ENCODE measurements around the gene TREML4.

DNA sequence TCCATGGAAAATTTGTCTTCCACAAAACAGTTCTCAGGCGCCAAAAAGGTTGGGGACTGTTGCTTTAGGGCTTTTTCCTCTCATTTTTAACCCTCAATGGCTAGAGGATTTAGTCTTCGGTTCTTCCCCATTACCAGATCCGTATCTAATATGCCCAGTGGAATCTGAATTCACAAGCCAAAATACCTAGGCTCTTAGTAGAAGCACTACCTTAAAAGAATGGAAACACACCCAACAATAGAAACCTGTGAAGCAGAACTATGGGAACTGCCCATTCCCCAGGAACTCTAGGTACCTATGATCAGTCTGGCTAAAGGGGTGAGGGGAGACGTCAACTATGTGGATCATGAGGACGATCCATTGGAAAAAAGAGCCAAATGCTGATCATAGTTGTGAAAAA is 3.1 kb downstream of the TREML4 start:
- TF ChIP-seq EZH2 (IDR thresholded peaks at IDR 0.05), result no peak
- TF ChIP-seq, protein P1, sequence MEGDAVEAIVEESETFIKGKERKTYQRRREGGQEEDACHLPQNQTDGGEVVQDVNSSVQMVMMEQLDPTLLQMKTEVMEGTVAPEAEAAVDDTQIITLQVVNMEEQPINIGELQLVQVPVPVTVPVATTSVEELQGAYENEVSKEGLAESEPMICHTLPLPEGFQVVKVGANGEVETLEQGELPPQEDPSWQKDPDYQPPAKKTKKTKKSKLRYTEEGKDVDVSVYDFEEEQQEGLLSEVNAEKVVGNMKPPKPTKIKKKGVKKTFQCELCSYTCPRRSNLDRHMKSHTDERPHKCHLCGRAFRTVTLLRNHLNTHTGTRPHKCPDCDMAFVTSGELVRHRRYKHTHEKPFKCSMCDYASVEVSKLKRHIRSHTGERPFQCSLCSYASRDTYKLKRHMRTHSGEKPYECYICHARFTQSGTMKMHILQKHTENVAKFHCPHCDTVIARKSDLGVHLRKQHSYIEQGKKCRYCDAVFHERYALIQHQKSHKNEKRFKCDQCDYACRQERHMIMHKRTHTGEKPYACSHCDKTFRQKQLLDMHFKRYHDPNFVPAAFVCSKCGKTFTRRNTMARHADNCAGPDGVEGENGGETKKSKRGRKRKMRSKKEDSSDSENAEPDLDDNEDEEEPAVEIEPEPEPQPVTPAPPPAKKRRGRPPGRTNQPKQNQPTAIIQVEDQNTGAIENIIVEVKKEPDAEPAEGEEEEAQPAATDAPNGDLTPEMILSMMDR (IDR thresholded peaks at IDR 0.05 in 2 of 3, conservative IDR thresholded peaks at IDR 0.05 in 1 of 3; ENCODE audit: borderline replicate concordance in 1 of 3, insufficient read depth in 1 of 3, low read depth in 2 of 3, low read length in 2 of 3), result no peak
- TF ChIP-seq POLR2A (IDR thresholded peaks at IDR 0.05; ENCODE audit: borderline replicate concordance, extremely low read depth, insufficient read depth, insufficient read length), result no peak
- TF ChIP-seq, protein P2, sequence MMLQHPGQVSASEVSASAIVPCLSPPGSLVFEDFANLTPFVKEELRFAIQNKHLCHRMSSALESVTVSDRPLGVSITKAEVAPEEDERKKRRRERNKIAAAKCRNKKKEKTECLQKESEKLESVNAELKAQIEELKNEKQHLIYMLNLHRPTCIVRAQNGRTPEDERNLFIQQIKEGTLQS (IDR thresholded peaks at IDR 0.05), result no peak
- no peak for TF ChIP-seq EZH2phosphoT487 (IDR thresholded peaks at IDR 0.05; ENCODE audit: borderline replicate concordance)
- TF ChIP-seq YY1 (IDR thresholded peaks at IDR 0.05; ENCODE audit: extremely low read depth, insufficient replicate concordance, low read depth, low read length), result no peak
- TF ChIP-seq JUND (IDR thresholded peaks at IDR 0.05), result no peak
- TF ChIP-seq, protein P3, sequence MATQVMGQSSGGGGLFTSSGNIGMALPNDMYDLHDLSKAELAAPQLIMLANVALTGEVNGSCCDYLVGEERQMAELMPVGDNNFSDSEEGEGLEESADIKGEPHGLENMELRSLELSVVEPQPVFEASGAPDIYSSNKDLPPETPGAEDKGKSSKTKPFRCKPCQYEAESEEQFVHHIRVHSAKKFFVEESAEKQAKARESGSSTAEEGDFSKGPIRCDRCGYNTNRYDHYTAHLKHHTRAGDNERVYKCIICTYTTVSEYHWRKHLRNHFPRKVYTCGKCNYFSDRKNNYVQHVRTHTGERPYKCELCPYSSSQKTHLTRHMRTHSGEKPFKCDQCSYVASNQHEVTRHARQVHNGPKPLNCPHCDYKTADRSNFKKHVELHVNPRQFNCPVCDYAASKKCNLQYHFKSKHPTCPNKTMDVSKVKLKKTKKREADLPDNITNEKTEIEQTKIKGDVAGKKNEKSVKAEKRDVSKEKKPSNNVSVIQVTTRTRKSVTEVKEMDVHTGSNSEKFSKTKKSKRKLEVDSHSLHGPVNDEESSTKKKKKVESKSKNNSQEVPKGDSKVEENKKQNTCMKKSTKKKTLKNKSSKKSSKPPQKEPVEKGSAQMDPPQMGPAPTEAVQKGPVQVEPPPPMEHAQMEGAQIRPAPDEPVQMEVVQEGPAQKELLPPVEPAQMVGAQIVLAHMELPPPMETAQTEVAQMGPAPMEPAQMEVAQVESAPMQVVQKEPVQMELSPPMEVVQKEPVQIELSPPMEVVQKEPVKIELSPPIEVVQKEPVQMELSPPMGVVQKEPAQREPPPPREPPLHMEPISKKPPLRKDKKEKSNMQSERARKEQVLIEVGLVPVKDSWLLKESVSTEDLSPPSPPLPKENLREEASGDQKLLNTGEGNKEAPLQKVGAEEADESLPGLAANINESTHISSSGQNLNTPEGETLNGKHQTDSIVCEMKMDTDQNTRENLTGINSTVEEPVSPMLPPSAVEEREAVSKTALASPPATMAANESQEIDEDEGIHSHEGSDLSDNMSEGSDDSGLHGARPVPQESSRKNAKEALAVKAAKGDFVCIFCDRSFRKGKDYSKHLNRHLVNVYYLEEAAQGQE (IDR thresholded peaks at IDR 0.05; ENCODE audit: low read depth), result no peak
